ENCODE data around the gene SERTAD1. TPM values are rescaled to one million over a fixed set of nuclear protein-coding genes. Genes with fewer than 3 reads are reported as not detected.
"Not testable (repeated sequence)": the region's sequence is repeated elsewhere in the genome, so short reads cannot be mapped to it uniquely, and the experiment has no call there.

The SERTAD1 gene
- total RNA-seq, 1 donor from 2014 or later, result 22.9 TPM

GRCh38 chr19:40464059-40465024 lies 38.5 kb upstream of the SERTAD1 start:
- TF ChIP-seq EZH2 (IDR thresholded peaks at IDR 0.05; ENCODE audit: insufficient read depth, low read length) (no peak), CTCF (IDR thresholded peaks at IDR 0.05; ENCODE audit: insufficient read depth, low read depth, low read length) (peak; percentile 81)
- H3K36me3 ChIP-seq (ENCODE audit: insufficient read depth, low read length), result no peaks in the 10 kb centered on the region
- peak overlapping the region; percentile 88 for H3K4me2 ChIP-seq (ENCODE audit: low read length)
- H2AFZ ChIP-seq (ENCODE audit: low read depth, low read length), result peak overlapping the region; percentile 43
- no peaks in the 10 kb centered on the region for H4K20me1 ChIP-seq (ENCODE audit: insufficient read depth, low read length)
- peak overlapping the region; percentile 79 for H3K9ac ChIP-seq (ENCODE audit: low read length)
- Mint-ChIP-seq H3K27me3 (ENCODE audit: low read depth, unreplicated experiment) (peaks cover 25% of the 10 kb centered on the region), H3K4me3 (ENCODE audit: unreplicated experiment) (peak overlapping the region; percentile 91), H3K36me3 (ENCODE audit: low read depth, unreplicated experiment) (no peaks in the 10 kb centered on the region), H3K4me1 (ENCODE audit: low read depth, unreplicated experiment) (peaks cover 16% of the 10 kb centered on the region), H3K27ac (ENCODE audit: unreplicated experiment) (peak overlapping the region; percentile 91), H3K9me3 (ENCODE audit: unreplicated experiment) (no peaks in the 10 kb centered on the region)
- peaks cover 5% of the 10 kb centered on the region for H3K27me3 ChIP-seq (ENCODE audit: insufficient read depth, low read length)
- H3K4me1 ChIP-seq (ENCODE audit: insufficient read depth, low read length), result peaks cover 23% of the 10 kb centered on the region
- H3K4me3 ChIP-seq (ENCODE audit: insufficient read depth, low read depth, low read length), result peak overlapping the region; percentile 54
- peak; percentile 78 for DNase-seq (ENCODE audit: low read depth)
- no peak for FAIRE-seq
- peak overlapping the region; percentile 28 for H3K27ac ChIP-seq (ENCODE audit: low read depth, low read length)
- H3K79me2 ChIP-seq (ENCODE audit: insufficient read depth, low read length), result no peaks in the 10 kb centered on the region
- H3K9me3 ChIP-seq (ENCODE audit: insufficient read depth, low read depth, low read length), result no peaks in the 10 kb centered on the region

- H4K20me1 ChIP-seq (ENCODE audit: insufficient read depth, low read length); H3K36me3 Mint-ChIP-seq (ENCODE audit: low read depth, unreplicated experiment); H3K27ac Mint-ChIP-seq (ENCODE audit: unreplicated experiment); H3K27me3 ChIP-seq (ENCODE audit: insufficient read depth, low read length); FAIRE-seq; H3K79me2 ChIP-seq (ENCODE audit: insufficient read depth, low read length); H3K9ac ChIP-seq (ENCODE audit: low read length); H3K4me3 ChIP-seq (ENCODE audit: insufficient read depth, low read depth, low read length); H3K27ac ChIP-seq (ENCODE audit: low read depth, low read length); H3K4me3 Mint-ChIP-seq (ENCODE audit: unreplicated experiment); H3K36me3 ChIP-seq (ENCODE audit: insufficient read depth, low read length); H3K9me3 ChIP-seq (ENCODE audit: insufficient read depth, low read depth, low read length); H2AFZ ChIP-seq (ENCODE audit: low read depth, low read length); DNase-seq (ENCODE audit: low read depth); H3K4me2 ChIP-seq (ENCODE audit: low read length); H3K9me3 Mint-ChIP-seq (ENCODE audit: unreplicated experiment): not testable (repeated sequence)
- Mint-ChIP-seq H3K27me3 (ENCODE audit: low read depth, unreplicated experiment) (peaks cover 20% of the 10 kb centered on the region), H3K4me1 (ENCODE audit: low read depth, unreplicated experiment) (peaks cover 16% of the 10 kb centered on the region)
- H3K4me1 ChIP-seq (ENCODE audit: insufficient read depth, low read length), result peaks cover 23% of the 10 kb centered on the region
Measured at GRCh38 chr19:40463587-40464037, 37.8 kb upstream of the SERTAD1 start.

GRCh38 chr19:40461669-40462221 lies 36.0 kb upstream of the SERTAD1 start:
- Mint-ChIP-seq H3K27ac (ENCODE audit: unreplicated experiment) (no peak overlapping the region), H3K4me1 (ENCODE audit: low read depth, unreplicated experiment) (peaks cover 16% of the 10 kb centered on the region), H3K4me3 (ENCODE audit: unreplicated experiment) (no peak overlapping the region), H3K9me3 (ENCODE audit: unreplicated experiment) (no peaks in the 10 kb centered on the region), H3K36me3 (ENCODE audit: low read depth, unreplicated experiment) (no peaks in the 10 kb centered on the region), H3K27me3 (ENCODE audit: low read depth, unreplicated experiment) (peaks cover 9% of the 10 kb centered on the region)
- Histone ChIP-seq H3K36me3 (ENCODE audit: insufficient read depth, low read length) (no peaks in the 10 kb centered on the region), H3K79me2 (ENCODE audit: insufficient read depth, low read length) (no peaks in the 10 kb centered on the region), H3K27me3 (ENCODE audit: insufficient read depth, low read length) (peaks cover 5% of the 10 kb centered on the region), H2AFZ (ENCODE audit: low read depth, low read length) (no peak overlapping the region), H3K9ac (ENCODE audit: low read length) (no peak overlapping the region), H3K4me2 (ENCODE audit: low read length) (no peak overlapping the region), H3K27ac (ENCODE audit: low read depth, low read length) (no peak overlapping the region), H3K4me3 (ENCODE audit: insufficient read depth, low read depth, low read length) (no peak overlapping the region), H4K20me1 (ENCODE audit: insufficient read depth, low read length) (no peaks in the 10 kb centered on the region), H3K9me3 (ENCODE audit: insufficient read depth, low read depth, low read length) (no peaks in the 10 kb centered on the region), H3K4me1 (ENCODE audit: insufficient read depth, low read length) (peaks cover 23% of the 10 kb centered on the region)
- DNase-seq (ENCODE audit: low read depth) (no peak), FAIRE-seq (no peak)
- TF ChIP-seq EZH2 (IDR thresholded peaks at IDR 0.05; ENCODE audit: insufficient read depth, low read length) (no peak), CTCF (IDR thresholded peaks at IDR 0.05; ENCODE audit: insufficient read depth, low read depth, low read length) (no peak)

Measured in astrocyte (in vitro differentiated cells and primary cell).